ENCODE data around the gene LASP1. TPM values are rescaled to one million over a fixed set of nuclear protein-coding genes. Genes with fewer than 3 reads are reported as not detected.

Gene LASP1
- total and polyA plus RNA-seq, 2 donors (not counting 3 experiments of a cell fraction or from before 2014, with no cell fraction given) = 214 to 242 TPM

GRCh38 chr17:38907930-38908675, 38.2 kb downstream of the LASP1 start:
- Histone ChIP-seq H3K4me1 (ENCODE audit: control insufficient read depth, extremely low read depth, insufficient read depth, low read length) (peaks cover 32% of the 10 kb centered on the region), H3K9me3 (replicated peaks; ENCODE audit: control insufficient read depth, insufficient read depth, low read length) (no peaks in the 10 kb centered on the region), H3K27me3 (ENCODE audit: control insufficient read depth in 2 of 2, insufficient read depth in 2 of 2, low read length in 2 of 2) (no peaks in the 10 kb centered on the region), H4K20me1 (replicated peaks; ENCODE audit: control insufficient read depth, extremely low read depth, insufficient read depth, low read length) (no peaks in the 10 kb centered on the region), H2AFZ (ENCODE audit: low read depth, low read length) (no peak overlapping the region), H3K9ac (replicated peaks; ENCODE audit: extremely low read depth, insufficient read depth, low read length) (no peak overlapping the region), H3K27ac (ENCODE audit: insufficient read depth, low read depth, low read length) (peak overlapping the region; percentile 24), H3K9me1 (replicated peaks; ENCODE audit: control insufficient read depth, extremely low read depth, insufficient read depth, low read length) (no peaks in the 10 kb centered on the region), H3K79me2 (ENCODE audit: control insufficient read depth, insufficient read depth, low read length) (peaks cover 49% of the 10 kb centered on the region), H3K4me3 (replicated peaks in 1 of 3; ENCODE audit: insufficient read depth in 1 of 3, low read depth in 1 of 3, low read length in 3 of 3) (no peak overlapping the region), H3K4me2 (ENCODE audit: insufficient read depth, low read length) (no peak overlapping the region), H3K36me3 (ENCODE audit: control insufficient read depth in 2 of 2, extremely low read depth in 1 of 2, insufficient read depth in 2 of 2, low read length in 2 of 2) (peaks cover 0 to 23% of the 10 kb centered on the region in 2 experiments)
- POLR2A ChIA-PET = interaction anchor here (1.8 kb wide), 1 partner anchor 39 kb away, joined by 10 read pairs; the partner anchor contains the start of gene LASP1
- FAIRE-seq = peak; percentile 68
- DNase-seq (ENCODE audit: low read depth, low spot score) = no peak
- dilution Hi-C loops (cut with MboI; ENCODE audit: extremely low pct_ligation_motif_present, low sequenced_read_pairs) = no loop called here
- TF ChIP-seq MAX (IDR thresholded peaks at IDR 0.05; ENCODE audit: insufficient read depth, insufficient read length) (no peak), CTCF (IDR thresholded peaks at IDR 0.05; ENCODE audit: extremely low read depth in 1 of 2, insufficient read depth in 1 of 2, low read depth in 1 of 2, low read length in 2 of 2) (peak in 1 of 2 donors; percentile 24)
- BruUV-seq (replicated peaks) = no TSS peak
- intact Hi-C loops (cut with micrococcal nuclease) = loop anchor here (2.0 kb wide), 1 partner anchor 37 kb away; the partner anchor contains the start of gene LASP1
- CTCF ChIA-PET = interaction anchor here (0.9 to 2.5 kb wide), 6 partner anchors 10 to 75 kb away, joined by 4 to 9 read pairs (median 5); partner anchors contain the start of gene LASP1

GRCh38 chr17:38908676-38909181, 38.9 kb downstream of the LASP1 start:
- Histone ChIP-seq H3K9me1 (replicated peaks; ENCODE audit: control insufficient read depth, extremely low read depth, insufficient read depth, low read length) (no peaks in the 10 kb centered on the region), H3K9ac (replicated peaks; ENCODE audit: extremely low read depth, insufficient read depth, low read length) (no peak overlapping the region), H4K20me1 (replicated peaks; ENCODE audit: control insufficient read depth, extremely low read depth, insufficient read depth, low read length) (no peaks in the 10 kb centered on the region), H3K27me3 (ENCODE audit: control insufficient read depth in 2 of 2, insufficient read depth in 2 of 2, low read length in 2 of 2) (no peaks in the 10 kb centered on the region), H3K36me3 (ENCODE audit: control insufficient read depth in 2 of 2, extremely low read depth in 1 of 2, insufficient read depth in 2 of 2, low read length in 2 of 2) (peaks cover 0 to 19% of the 10 kb centered on the region in 2 experiments), H3K4me2 (ENCODE audit: insufficient read depth, low read length) (no peak overlapping the region), H3K9me3 (replicated peaks; ENCODE audit: control insufficient read depth, insufficient read depth, low read length) (no peaks in the 10 kb centered on the region), H3K4me1 (ENCODE audit: control insufficient read depth, extremely low read depth, insufficient read depth, low read length) (peaks cover 32% of the 10 kb centered on the region), H3K79me2 (ENCODE audit: control insufficient read depth, insufficient read depth, low read length) (peaks cover 45% of the 10 kb centered on the region), H3K4me3 (replicated peaks in 1 of 3; ENCODE audit: insufficient read depth in 1 of 3, low read depth in 1 of 3, low read length in 3 of 3) (no peak overlapping the region), H3K27ac (ENCODE audit: insufficient read depth, low read depth, low read length) (peak overlapping the region; percentile 24), H2AFZ (ENCODE audit: low read depth, low read length) (no peak overlapping the region)
- CTCF ChIA-PET = interaction anchor here (0.6 to 2.5 kb wide), 5 partner anchors 14 to 74 kb away, joined by 3 to 9 read pairs (median 4); partner anchors contain the start of gene LASP1
- FAIRE-seq = peak; percentile 93
- intact Hi-C loops (cut with micrococcal nuclease) = loop anchor here (2.0 kb wide), 1 partner anchor 38 kb away; the partner anchor contains the start of gene LASP1
- BruUV-seq (replicated peaks) = no TSS peak
- POLR2A ChIA-PET = no interaction called here
- dilution Hi-C loops (cut with MboI; ENCODE audit: extremely low pct_ligation_motif_present, low sequenced_read_pairs) = no loop called here
- no peak for TF ChIP-seq POLR2AphosphoS5 (IDR thresholded peaks at IDR 0.05; ENCODE audit: insufficient read depth, low read depth, low read length)
- peak; percentile 74 for TF ChIP-seq MAX (IDR thresholded peaks at IDR 0.05; ENCODE audit: insufficient read depth, insufficient read length)
- TF ChIP-seq MYC (IDR thresholded peaks at IDR 0.05; ENCODE audit: low read depth, low read length) = peak; percentile 68
- peak; percentile 56 for DNase-seq (ENCODE audit: low read depth, low spot score)
